Stomach (tissue), 9 donors: ENCODE results near the gene DNAAF8. TPM values are rescaled to one million over a fixed set of nuclear protein-coding genes. Genes with fewer than 3 reads are reported as not detected.

ENCODE experiments used
- DNase-seq, 2 donors: peaks; one replicate each; pipeline versions ENCODE4 v3.0.0 to v3.0.0-alpha.2; 2013 to 2019
- H3K27ac ChIP-seq, 5 donors: fragments of 200-600 bp in 4 of 5; sonication (generic) in 4 of 5; one replicate each; pipeline ENCODE4 v1.5.1; 2013 to 2019; ENCODE audit warnings: mild to moderate bottlenecking in 1 of 5, moderate library complexity in 1 of 5
- H3K27me3 ChIP-seq, 3 donors: fragments of 200-600 bp; sonication (generic); one replicate each; pipeline ENCODE4 v1.5.1; 2017 to 2019; ENCODE audit warnings: mixed run types in 1 of 3
- H3K36me3 ChIP-seq, 4 donors: fragments of 200-600 bp; sonication (generic); 1 replicate in 3 of 4; 2 replicates in 1 of 4; pipeline ENCODE4 v1.5.1; 2016 to 2019
- H3K4me1 ChIP-seq, 4 donors: fragments of 200-600 bp; sonication (generic); one replicate each; pipeline ENCODE4 v1.5.1; 2016 to 2019
- H3K4me3 ChIP-seq, 4 donors: fragments of 200-600 bp; sonication (generic) in 3 of 4; one replicate each; pipeline ENCODE4 v1.5.1; 2016 to 2019; ENCODE audit warnings: mild to moderate bottlenecking in 1 of 4
- H3K9me3 ChIP-seq, 4 donors: fragments of 200-600 bp; sonication (generic); one replicate each; pipeline ENCODE4 v1.5.1; 2016 to 2019
- EP300 ChIP-seq: sonication (generic); formaldehyde crosslinking; IDR thresholded peaks from one replicate; pipeline ENCODE4 v1.6.1; 2017; ENCODE audit warnings: antibody characterized with exemption
- POLR2A ChIP-seq, 4 donors: fragments of 450-650 bp; IDR thresholded peaks; one replicate each; pipeline ENCODE4 v1.6.1; 2016; ENCODE audit warnings: antibody characterized with exemption in 4 of 4, control low read depth in 2 of 4, mild to moderate bottlenecking in 1 of 4, moderate library complexity in 1 of 4
- POLR2AphosphoS5 ChIP-seq, 3 donors: sonication (generic); formaldehyde crosslinking; IDR thresholded peaks; one replicate each; pipeline ENCODE4 v1.6.1; 2016; ENCODE audit warnings: antibody characterized with exemption in 3 of 3
- WGBS, 5 donors: extraction: QIAGEN DNeasy Blood & Tissue Kit in 3 of 5; methylation state at CpG; one replicate each; pipeline versions ENCODE4 v1.1.5 to v1.1.7; 2013 to 2018; 5-methylcytosine and 5-hydroxymethylcytosine counted together
- intact Hi-C: fragments of 100-400 bp; cut with DNase I; formaldehyde crosslinking; loops from one replicate; pipeline ENCODE4 v1.15.1; 2023; ENCODE audit warnings: low total_unique reads
- polyA plus RNA-seq, 3 donors: library from polyadenylated mRNA; stranded (reverse); fragments of 200-250 nt; gene quantifications; one replicate each; pipeline ENCODE4 v1.2.3, GENCODE V29; 2013
- total RNA-seq, 5 donors: library from RNA; depleted of rRNA; stranded (reverse); fragments of >200 nt; gene quantifications; one replicate each; pipeline versions ENCODE4 v1.1.0 to v1.2.3, GENCODE V29; 2014 to 2016
- TF ChIP-seq, protein P1 (sequence below), 7 experiments: fragments of 450-650 bp in 4 of 7; fragments of 200-600 bp in 3 of 7; sonication (generic) in 3 of 7; IDR thresholded peaks; one replicate each; pipeline ENCODE4 v1.5.1; 2016 to 2019; ENCODE audit warnings: antibody characterized with exemption in 7 of 7, control low read depth in 2 of 7, mild to moderate bottlenecking in 1 of 7
- donor health status: healthy with polysubstance abuse.
- donor health status: Bipolar disorder and iron deficiency.
- donor health status: healthy.

DNAAF8 gene
- total and polyA plus RNA-seq, 8 donors: 0.68 to 1.8 (median 1.2) TPM; not detected in 5

DNA sequence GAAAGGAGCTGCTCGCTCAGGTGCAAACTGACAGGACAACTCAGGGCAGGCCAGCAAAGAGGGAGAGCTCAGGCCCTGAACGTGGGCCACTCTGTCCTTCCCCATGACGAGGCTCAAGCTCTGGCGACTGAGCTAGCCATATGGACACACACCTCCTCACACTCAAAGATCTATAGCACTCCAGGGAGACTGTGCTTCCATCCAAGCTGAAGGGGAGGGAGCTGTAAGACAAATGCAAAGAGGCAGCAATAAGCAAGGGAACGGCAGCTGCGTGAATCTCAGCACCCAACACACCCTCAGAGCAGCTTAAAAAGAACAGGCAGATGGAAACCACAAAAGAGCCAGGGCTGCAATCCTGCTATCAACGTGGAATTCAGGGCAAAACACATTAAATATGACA is 27.5 kb upstream of the DNAAF8 start:
- DNase-seq: no peak
- intact Hi-C loops: no loop called here
- no peak for TF ChIP-seq POLR2A (IDR thresholded peaks at IDR 0.05)
- no peak for TF ChIP-seq POLR2AphosphoS5 (IDR thresholded peaks at IDR 0.05)
- TF ChIP-seq EP300: no peak
- TF ChIP-seq, protein P1, sequence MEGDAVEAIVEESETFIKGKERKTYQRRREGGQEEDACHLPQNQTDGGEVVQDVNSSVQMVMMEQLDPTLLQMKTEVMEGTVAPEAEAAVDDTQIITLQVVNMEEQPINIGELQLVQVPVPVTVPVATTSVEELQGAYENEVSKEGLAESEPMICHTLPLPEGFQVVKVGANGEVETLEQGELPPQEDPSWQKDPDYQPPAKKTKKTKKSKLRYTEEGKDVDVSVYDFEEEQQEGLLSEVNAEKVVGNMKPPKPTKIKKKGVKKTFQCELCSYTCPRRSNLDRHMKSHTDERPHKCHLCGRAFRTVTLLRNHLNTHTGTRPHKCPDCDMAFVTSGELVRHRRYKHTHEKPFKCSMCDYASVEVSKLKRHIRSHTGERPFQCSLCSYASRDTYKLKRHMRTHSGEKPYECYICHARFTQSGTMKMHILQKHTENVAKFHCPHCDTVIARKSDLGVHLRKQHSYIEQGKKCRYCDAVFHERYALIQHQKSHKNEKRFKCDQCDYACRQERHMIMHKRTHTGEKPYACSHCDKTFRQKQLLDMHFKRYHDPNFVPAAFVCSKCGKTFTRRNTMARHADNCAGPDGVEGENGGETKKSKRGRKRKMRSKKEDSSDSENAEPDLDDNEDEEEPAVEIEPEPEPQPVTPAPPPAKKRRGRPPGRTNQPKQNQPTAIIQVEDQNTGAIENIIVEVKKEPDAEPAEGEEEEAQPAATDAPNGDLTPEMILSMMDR (IDR thresholded peaks at IDR 0.05): no peak
- peaks cover 0 to 5% (median 3%) of the 10 kb centered on the region in 4 donors for H3K4me1 ChIP-seq
- H3K4me3 ChIP-seq: no peak overlapping the region
- WGBS, 5 donors: 88 to 91% (median 89%) methylated on average over 7 of the region's 7 CpGs
- H3K9me3 ChIP-seq: no peaks in the 10 kb centered on the region
- peaks cover 11 to 95% (median 89%) of the 10 kb centered on the region in 4 donors for H3K36me3 ChIP-seq
- no peaks in the 10 kb centered on the region for H3K27me3 ChIP-seq
- no peak overlapping the region for H3K27ac ChIP-seq

DNA sequence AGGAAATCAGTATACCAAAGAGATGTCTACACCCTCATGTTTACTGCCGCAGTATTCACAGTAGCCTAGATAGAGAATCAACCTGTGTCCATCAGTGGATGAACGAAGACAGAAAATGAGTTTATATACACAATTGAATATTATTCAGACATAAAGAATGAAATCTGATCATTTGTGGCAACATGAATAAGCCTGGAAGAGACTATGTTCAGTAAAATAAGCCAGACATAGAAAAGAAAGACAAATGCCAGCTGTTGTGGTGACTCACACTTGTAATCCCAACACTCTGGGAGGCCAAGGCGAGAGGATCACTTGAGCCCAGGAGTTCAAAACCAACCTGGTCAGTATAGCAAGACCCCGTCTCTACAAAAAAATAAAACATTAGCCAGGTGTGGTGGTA is 24.9 kb upstream of the DNAAF8 start:
- Histone ChIP-seq H3K36me3 (peaks cover 16 to 95% (median 91%) of the 10 kb centered on the region in 4 donors), H3K4me3 (no peak overlapping the region), H3K4me1 (no peaks in the 10 kb centered on the region), H3K27me3 (no peaks in the 10 kb centered on the region), H3K27ac (no peak overlapping the region), H3K9me3 (no peaks in the 10 kb centered on the region)
- 90 to 96% (median 92%) methylated on average over 4 of the region's 4 CpGs for WGBS, 5 donors
- intact Hi-C loops: no loop called here
- no peak for DNase-seq
- no peak for TF ChIP-seq EP300
- TF ChIP-seq POLR2A (IDR thresholded peaks at IDR 0.05): no peak
- TF ChIP-seq POLR2AphosphoS5 (IDR thresholded peaks at IDR 0.05): no peak
- TF ChIP-seq, protein P1 (IDR thresholded peaks at IDR 0.05): no peak

DNA sequence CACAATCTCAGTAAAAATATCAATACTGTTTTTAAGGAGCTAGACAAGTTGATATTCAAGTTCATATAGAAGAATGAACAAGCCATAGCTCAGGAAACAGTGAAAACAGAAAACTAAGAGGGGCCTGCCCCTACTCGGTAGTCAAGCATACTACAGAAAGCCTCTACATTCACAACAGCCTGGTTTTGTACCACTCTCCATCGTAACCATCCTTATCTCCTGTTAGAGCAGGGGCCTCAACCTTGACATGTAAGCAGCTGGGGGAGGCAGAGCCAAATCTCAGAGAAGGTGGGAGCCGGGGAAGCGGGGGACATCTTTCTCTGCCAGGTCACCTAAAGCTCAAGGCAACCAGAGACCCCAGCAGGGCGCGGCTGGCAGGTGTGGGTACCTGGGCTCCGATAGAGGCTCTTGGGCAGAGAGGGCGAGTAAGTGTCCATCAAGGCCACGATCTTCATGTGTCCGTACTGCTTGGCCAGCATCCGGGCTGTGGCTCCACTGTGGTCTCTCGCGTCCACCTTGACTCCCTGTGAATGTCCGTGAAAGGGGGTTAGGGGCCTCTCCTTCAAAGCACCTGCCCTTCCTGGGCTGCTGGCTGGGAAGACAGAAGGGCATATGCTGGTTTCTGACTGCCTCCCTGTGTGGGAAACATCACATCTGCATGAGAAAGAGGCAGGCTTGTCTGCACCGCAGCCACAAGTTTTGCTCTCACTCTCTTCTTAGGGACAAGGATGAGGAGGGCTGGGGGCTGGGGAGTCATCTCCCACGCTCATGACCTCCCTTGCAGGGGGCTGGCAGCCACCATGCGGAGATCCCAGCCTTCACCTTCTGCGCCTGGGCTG is 20.5 kb upstream of the DNAAF8 start:
- DNase-seq: no peak
- Histone ChIP-seq H3K4me3 (no peak overlapping the region), H3K9me3 (no peaks in the 10 kb centered on the region), H3K27me3 (no peaks in the 10 kb centered on the region), H3K4me1 (no peaks in the 10 kb centered on the region), H3K27ac (no peak overlapping the region), H3K36me3 (peaks cover 10 to 97% (median 92%) of the 10 kb centered on the region in 4 donors)
- WGBS, 5 donors: 84 to 90% (median 87%) methylated on average over 16 to 18 of the region's 18 CpGs
- intact Hi-C loops: no loop called here
- TF ChIP-seq EP300 (no peak), POLR2AphosphoS5 (IDR thresholded peaks at IDR 0.05) (no peak), POLR2A (IDR thresholded peaks at IDR 0.05) (no peak)
- TF ChIP-seq, protein P1 (IDR thresholded peaks at IDR 0.05): no peak

DNA sequence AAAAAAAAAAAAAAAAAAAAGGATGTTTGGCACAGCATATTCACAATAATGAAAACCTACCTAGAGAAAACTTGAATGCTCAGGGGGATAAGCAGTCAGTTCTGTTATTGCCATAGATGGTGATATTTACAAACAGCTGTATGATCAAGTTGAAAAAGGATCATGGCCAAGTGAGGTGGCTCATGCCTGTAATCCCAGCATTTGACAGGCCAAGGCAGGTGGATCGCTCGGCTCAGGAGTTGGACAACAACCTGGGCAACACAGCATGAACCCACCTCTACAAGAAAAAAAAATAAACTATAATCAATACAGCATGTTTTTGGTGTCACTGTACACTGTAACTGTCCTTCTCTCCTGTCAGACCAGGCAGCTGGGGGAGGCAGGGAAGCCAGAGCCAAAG is 19.3 kb upstream of the DNAAF8 start:
- no peak for TF ChIP-seq POLR2AphosphoS5 (IDR thresholded peaks at IDR 0.05)
- TF ChIP-seq EP300: no peak
- TF ChIP-seq POLR2A (IDR thresholded peaks at IDR 0.05): no peak
- TF ChIP-seq, protein P1 (IDR thresholded peaks at IDR 0.05): no peak
- no peak overlapping the region for H3K4me3 ChIP-seq
- no peaks in the 10 kb centered on the region for H3K4me1 ChIP-seq
- intact Hi-C loops: no loop called here
- no peak overlapping the region for H3K27ac ChIP-seq
- WGBS, 5 donors: 82 to 92% (median 90%) methylated on average over 2 of the region's 2 CpGs
- no peak for DNase-seq
- no peaks in the 10 kb centered on the region for H3K27me3 ChIP-seq
- H3K36me3 ChIP-seq: peaks cover 10 to 92% (median 90%) of the 10 kb centered on the region in 4 donors
- no peaks in the 10 kb centered on the region for H3K9me3 ChIP-seq
